Measurements from ENCODE around the gene KAT6B. TPM values are rescaled to one million over a fixed set of nuclear protein-coding genes. Genes with fewer than 3 reads are reported as not detected.
"Not testable (repeated sequence)": the region's sequence is repeated elsewhere in the genome, so short reads cannot be mapped to it uniquely, and the experiment has no call there.

Gene KAT6B
- polyA plus RNA-seq, 3 donors from 2014 or later = 9.9 to 55.7 (median 20.2) TPM

DNA sequence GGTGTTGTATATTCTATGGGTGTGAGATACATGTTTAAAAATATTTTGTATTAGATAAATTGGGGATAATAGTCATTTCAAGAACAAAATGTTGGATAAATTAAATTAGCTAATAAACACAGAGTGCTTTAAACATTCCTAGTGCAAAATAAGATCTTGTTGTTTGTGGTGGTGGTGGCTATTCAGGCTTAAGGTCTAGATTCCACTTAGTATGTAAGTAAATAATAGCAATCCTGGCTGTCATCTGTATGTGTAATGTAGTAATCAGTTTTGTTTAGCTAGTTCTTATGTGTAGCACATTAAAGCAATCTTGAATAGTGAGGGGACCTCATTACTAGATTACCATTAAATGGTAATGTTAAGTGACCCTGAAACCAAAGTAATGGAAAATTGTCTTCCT lies 48.7 kb downstream of the KAT6B start:
- Mint-ChIP-seq H3K27ac (peak overlapping the region in 1 of 6 donors; percentile 8), H3K36me3 (no peaks in the 10 kb centered on the region), H3K9me3 (no peaks in the 10 kb centered on the region), H3K27me3 (ENCODE audit: low read depth in 3 of 3) (peaks cover 0 to 4% (median 2%) of the 10 kb centered on the region in 3 donors), H3K4me3 (no peak overlapping the region), H3K4me1 (peaks cover 47 to 82% of the 10 kb centered on the region in 2 donors)
- no peak for DNase-seq

DNA sequence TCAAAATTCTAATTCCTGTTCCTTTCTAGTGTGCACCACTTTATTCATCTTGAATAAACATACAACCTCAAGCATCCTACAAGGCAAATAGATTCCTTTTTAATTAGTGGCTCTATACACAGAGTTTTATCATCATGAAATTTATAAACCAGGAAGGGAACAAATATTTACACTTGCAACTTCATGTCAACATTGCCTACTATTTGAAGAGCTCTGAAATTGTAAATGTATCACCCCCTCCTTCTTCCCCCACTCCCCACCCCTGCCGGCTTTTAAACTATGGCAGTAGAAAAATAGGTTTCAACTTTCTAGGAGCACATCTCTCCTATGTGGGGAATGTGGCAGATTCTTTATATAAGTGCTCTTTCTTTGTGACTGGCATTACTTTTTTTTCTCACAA lies 49.6 kb downstream of the KAT6B start:
- Mint-ChIP-seq H3K36me3 (no peaks in the 10 kb centered on the region), H3K9me3 (no peaks in the 10 kb centered on the region), H3K27ac (peak overlapping the region in 4 of 6 donors; percentile 12 to 34 (median 20)), H3K4me3 (no peak overlapping the region), H3K4me1 (peaks cover 44 to 88% of the 10 kb centered on the region in 2 donors), H3K27me3 (ENCODE audit: low read depth in 3 of 3) (peaks cover 0 to 4% (median 2%) of the 10 kb centered on the region in 3 donors)
- DNase-seq = no peak

DNA sequence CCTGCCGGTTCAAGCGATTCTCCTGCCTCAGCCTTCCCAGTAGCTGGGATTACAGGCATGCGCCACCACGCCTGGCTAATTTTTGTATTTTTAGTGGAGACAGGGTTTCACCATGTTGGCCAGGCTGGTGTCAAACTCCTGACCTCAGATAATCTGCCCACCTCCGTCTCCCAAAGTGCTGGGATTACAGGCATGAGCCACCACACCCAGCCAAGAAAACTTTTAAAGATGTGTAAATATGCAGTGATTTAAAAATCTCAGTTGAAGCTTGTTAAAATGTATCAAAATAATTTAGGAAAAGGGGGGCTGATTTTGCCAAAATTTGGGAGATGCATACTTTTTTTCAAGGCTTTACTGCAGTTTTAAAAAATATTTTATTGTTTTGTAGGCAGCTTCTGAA lies 50.7 kb downstream of the KAT6B start:
- not testable (repeated sequence) for H3K4me3 Mint-ChIP-seq; DNase-seq; H3K27me3 Mint-ChIP-seq (ENCODE audit: low read depth in 3 of 3); H3K36me3 Mint-ChIP-seq; H3K27ac Mint-ChIP-seq; H3K9me3 Mint-ChIP-seq
- H3K4me1 Mint-ChIP-seq = peaks cover 39 to 88% of the 10 kb centered on the region in 2 donors

DNA sequence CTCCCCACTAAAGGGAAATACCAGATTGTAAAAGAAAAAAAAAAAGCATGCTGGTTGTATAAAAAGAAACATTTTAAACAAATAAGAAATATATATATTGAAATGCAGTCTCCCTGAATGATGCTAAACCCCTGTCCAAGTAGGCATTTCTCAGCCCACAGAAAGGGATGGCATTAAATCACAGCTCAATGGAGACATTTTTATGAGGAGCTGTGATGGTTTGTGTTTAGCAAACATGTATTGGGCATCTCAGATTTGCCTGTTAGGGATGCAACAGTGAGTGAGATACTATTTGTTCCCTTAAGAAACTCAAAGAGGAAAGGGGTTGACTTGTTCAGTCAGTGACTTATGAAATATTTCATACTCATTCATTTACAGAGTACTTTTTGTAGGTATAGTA lies 51.5 kb downstream of the KAT6B start:
- H3K27me3 Mint-ChIP-seq (ENCODE audit: low read depth in 3 of 3) = peaks cover 0 to 4% (median 2%) of the 10 kb centered on the region in 3 donors
- no peaks in the 10 kb centered on the region for H3K9me3 Mint-ChIP-seq
- H3K36me3 Mint-ChIP-seq = no peaks in the 10 kb centered on the region
- H3K4me1 Mint-ChIP-seq = peaks cover 34 to 88% of the 10 kb centered on the region in 2 donors
- H3K27ac Mint-ChIP-seq = no peak overlapping the region
- DNase-seq = no peak
- no peak overlapping the region for H3K4me3 Mint-ChIP-seq

DNA sequence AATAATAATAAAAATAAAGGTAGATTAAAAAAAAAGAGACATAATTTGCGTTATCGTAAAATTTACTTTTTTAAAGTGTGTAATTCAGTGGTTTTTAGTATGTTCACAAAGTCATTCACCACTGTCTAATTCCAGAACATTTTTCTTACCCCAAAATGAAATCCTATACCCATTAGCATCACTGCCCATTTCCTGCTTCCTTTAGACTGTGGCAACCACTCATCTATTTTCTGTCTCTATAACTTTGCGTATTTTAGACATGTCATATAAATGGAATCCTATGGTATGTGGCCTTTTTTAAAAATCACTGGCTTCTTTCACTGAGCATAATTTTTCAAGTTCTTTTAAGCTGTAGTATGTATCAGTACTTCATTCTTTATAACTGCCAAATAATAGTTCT lies 53.6 kb downstream of the KAT6B start:
- H3K36me3 Mint-ChIP-seq = no peaks in the 10 kb centered on the region
- H3K9me3 Mint-ChIP-seq = no peaks in the 10 kb centered on the region
- H3K27me3 Mint-ChIP-seq (ENCODE audit: low read depth in 3 of 3) = peaks cover 0 to 6% (median 2%) of the 10 kb centered on the region in 3 donors
- DNase-seq = no peak
- no peak overlapping the region for H3K4me3 Mint-ChIP-seq
- peaks cover 36 to 82% of the 10 kb centered on the region in 2 donors for H3K4me1 Mint-ChIP-seq
- no peak overlapping the region for H3K27ac Mint-ChIP-seq

DNA sequence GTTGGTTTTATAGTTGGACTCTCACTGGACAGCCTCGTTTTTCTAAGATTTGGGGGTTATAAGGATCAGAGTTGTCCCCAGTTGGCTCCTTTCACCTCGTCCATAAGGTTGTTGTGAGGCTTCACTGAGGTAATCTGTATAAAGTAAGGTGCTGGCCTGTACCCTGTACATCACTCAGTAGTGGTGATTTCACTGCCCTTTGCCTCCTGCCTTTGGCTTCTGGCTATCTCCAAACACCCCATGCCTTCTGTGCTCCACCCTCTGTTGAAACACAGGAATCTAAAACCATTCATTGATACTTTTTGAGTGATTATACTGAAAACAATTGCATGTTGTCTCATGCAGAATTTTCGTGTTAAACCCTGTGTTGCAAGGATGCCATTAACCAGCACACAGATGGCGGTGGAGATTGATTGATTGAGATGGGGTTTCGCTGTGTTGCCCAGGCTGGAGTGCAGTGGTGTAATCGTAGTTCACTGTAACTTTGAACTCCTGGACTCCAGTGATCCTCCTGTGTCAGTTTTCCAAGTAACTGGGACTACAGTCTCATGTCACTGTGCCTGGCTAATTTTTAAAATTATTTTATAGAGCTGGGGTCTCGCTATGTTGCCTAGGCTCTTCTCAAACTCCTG lies 55.0 kb downstream of the KAT6B start:
- peaks cover 27 to 72% of the 10 kb centered on the region in 2 donors for H3K4me1 Mint-ChIP-seq
- DNase-seq = no peak
- no peak overlapping the region for H3K4me3 Mint-ChIP-seq
- no peaks in the 10 kb centered on the region for H3K36me3 Mint-ChIP-seq
- H3K27ac Mint-ChIP-seq = no peak overlapping the region
- no peaks in the 10 kb centered on the region for H3K9me3 Mint-ChIP-seq
- peaks cover 0 to 6% (median 3%) of the 10 kb centered on the region in 3 donors for H3K27me3 Mint-ChIP-seq (ENCODE audit: low read depth in 3 of 3)

DNA sequence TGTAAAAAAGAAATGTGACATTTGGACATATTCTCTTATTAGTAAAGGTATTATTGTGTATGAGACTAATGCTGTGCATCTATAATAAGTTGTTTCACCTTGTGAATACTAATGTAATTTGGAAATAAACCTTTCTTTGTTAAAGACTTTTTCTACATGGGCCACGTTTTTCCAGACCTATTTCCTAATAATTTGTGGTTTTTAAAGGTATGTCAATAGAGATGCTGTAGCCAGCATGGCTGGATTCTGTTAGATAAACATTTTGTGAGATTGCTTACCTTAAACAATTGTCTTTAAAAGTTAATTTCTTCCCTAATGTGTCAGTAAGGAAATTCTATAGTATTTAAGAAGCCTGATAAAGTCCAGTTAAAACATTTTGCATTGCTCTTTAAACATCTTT lies 56.0 kb downstream of the KAT6B start:
- H3K9me3 Mint-ChIP-seq = no peaks in the 10 kb centered on the region
- no peak for DNase-seq
- H3K27ac Mint-ChIP-seq = no peak overlapping the region
- peaks cover 0 to 6% (median 3%) of the 10 kb centered on the region in 3 donors for H3K27me3 Mint-ChIP-seq (ENCODE audit: low read depth in 3 of 3)
- no peaks in the 10 kb centered on the region for H3K36me3 Mint-ChIP-seq
- peaks cover 31 to 74% of the 10 kb centered on the region in 2 donors for H3K4me1 Mint-ChIP-seq
- H3K4me3 Mint-ChIP-seq = no peak overlapping the region

DNA sequence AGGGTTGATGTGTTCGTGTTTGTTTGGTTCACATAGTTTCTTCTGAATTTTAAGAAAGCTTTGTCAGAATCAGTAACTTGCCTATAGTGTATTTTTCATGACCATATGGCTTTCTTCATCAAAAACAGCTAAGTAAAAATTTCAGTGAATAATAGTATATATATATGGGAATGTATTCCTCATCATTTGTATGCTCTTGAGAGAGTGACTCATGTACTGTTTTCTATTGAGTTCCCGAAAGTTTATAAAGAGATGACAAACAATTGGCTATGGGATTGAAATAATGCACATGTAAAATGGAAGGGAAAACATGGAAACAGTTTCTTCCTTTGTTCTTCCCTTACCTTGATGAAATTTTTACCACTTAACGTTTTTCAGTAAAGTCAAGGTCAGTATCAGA lies 56.4 kb downstream of the KAT6B start:
- no peaks in the 10 kb centered on the region for H3K9me3 Mint-ChIP-seq
- DNase-seq = no peak
- H3K27ac Mint-ChIP-seq = no peak overlapping the region
- peaks cover 31 to 71% of the 10 kb centered on the region in 2 donors for H3K4me1 Mint-ChIP-seq
- no peaks in the 10 kb centered on the region for H3K36me3 Mint-ChIP-seq
- peaks cover 0 to 6% (median 3%) of the 10 kb centered on the region in 3 donors for H3K27me3 Mint-ChIP-seq (ENCODE audit: low read depth in 3 of 3)
- H3K4me3 Mint-ChIP-seq = no peak overlapping the region

DNA sequence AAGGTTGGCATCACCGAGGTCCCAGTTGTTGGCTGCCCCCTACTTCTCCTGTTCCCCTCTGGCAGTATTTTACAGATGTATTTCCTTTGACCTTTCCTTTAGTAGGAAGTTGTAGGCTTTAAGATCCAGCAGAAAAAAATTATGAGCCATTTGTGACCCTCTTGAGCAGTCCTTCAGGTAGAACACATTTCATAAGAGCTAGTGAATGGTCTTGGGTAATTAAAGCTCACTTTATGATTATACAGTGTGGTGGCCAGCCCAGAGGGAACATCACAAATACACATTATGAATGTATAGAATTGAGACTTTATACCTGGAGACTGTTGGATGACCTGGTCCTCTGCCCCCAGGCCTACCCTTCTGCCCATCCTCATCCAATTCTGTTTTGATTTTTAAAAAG lies 57.0 kb downstream of the KAT6B start:
- no peak for DNase-seq

DNA sequence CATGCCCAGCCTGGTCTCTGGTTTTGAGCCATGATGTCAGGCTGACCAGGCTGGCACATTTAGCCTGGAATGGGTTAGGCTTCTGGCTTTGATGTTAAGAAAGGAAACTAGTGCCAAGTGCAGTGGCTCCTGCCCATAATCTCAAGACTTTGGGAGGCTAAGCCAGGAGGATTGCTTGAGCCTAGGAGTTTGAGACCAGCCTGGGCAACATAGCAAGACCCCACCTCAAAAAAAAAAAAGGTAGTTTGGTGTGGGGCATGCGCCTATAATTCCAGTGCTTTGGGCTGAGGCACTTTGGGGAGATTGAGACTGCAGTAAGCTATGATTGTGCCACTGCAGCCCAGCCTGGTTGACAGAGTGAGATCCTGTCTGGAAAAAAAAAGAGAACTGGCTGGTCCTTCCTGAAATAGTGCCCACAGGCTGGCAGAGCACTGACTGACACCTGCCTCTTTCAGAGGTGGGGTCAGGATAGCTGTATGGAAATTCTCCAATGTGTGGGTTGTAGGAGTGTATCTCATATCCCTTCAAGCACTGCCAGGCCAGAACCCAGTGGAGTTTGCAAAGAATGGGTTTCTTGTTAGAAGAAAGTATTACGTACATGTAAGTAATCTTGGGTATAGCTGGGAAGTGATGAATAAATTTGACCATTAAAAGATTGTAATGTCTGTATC lies 61.3 kb downstream of the KAT6B start:
- peaks cover 43 to 75% of the 10 kb centered on the region in 2 donors for H3K4me1 Mint-ChIP-seq
- peaks cover 0 to 4% (median 1%) of the 10 kb centered on the region in 3 donors for H3K27me3 Mint-ChIP-seq (ENCODE audit: low read depth in 3 of 3)
- H3K4me3 Mint-ChIP-seq = no peak overlapping the region
- peak overlapping the region in 2 of 6 donors; percentile 29 to 37 for H3K27ac Mint-ChIP-seq
- no peaks in the 10 kb centered on the region for H3K9me3 Mint-ChIP-seq
- H3K36me3 Mint-ChIP-seq = no peaks in the 10 kb centered on the region
- no peak for DNase-seq

More for the DNA sequence above, 57.0 kb downstream of the KAT6B start:
- Mint-ChIP-seq H3K36me3 (no peaks in the 10 kb centered on the region), H3K4me3 (no peak overlapping the region), H3K27ac (peak overlapping the region in 4 of 6 donors; percentile 3 to 22 (median 17)), H3K4me1 (peaks cover 31 to 71% of the 10 kb centered on the region in 2 donors), H3K9me3 (no peaks in the 10 kb centered on the region), H3K27me3 (ENCODE audit: low read depth in 3 of 3) (peaks cover 0 to 6% (median 3%) of the 10 kb centered on the region in 3 donors)

DNA sequence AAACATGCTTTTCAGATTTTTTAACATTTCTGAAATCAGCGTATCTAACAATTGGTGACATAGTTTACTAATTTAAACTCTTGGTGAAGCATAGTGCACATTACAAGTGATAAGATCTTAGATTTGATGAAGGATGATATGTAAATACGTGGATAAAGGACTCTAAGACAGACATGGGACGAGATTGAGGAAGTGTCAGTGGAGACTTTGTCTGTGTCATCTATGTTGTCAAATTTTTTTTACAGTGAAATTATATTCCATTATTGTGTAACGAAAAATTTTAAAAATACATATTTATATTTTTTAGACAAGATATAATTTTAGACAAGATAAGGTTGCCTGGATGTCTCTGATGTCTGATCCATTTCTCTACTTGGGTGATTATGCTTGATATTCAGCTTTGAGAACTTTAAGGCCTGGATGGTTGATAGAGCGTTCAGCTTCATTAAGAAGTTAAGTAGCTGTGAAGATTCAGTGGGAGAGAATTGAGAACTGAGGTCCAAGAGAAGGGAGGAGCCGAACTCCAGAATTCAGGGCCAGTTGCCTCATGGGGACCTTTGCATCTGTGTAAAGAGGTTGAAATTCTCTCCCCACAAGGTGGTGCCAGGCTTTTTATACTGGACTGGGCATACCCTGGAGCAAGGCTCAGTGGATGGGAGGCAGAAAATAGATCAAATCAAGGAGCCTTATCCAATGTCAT lies 62.7 kb downstream of the KAT6B start:
- no peak for DNase-seq
- Mint-ChIP-seq H3K36me3 (no peaks in the 10 kb centered on the region), H3K4me1 (peaks cover 38 to 69% of the 10 kb centered on the region in 2 donors), H3K27me3 (ENCODE audit: low read depth in 3 of 3) (peaks cover 0 to 2% (median 1%) of the 10 kb centered on the region in 3 donors), H3K9me3 (no peaks in the 10 kb centered on the region), H3K27ac (peak overlapping the region; percentile 31 to 80 (median 64)), H3K4me3 (no peak overlapping the region)

DNA sequence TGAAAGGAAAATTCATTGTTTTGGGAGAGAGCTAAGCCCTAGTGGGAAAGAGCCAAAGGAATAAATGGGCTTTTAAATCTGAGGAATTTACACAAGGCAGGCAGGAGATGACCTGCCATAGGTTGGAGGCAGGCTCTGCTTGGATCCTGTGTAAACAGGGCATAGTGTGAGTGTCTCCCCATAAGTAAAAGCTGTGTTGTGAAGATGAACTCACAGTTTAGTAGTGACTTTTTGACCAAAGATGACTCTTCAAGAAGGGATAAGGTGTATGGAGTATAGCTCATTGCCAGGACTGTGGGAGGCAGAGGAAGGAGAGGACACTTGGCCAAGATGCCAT lies 63.2 kb downstream of the KAT6B start:
- peaks cover 40 to 73% of the 10 kb centered on the region in 2 donors for H3K4me1 Mint-ChIP-seq

DNA sequence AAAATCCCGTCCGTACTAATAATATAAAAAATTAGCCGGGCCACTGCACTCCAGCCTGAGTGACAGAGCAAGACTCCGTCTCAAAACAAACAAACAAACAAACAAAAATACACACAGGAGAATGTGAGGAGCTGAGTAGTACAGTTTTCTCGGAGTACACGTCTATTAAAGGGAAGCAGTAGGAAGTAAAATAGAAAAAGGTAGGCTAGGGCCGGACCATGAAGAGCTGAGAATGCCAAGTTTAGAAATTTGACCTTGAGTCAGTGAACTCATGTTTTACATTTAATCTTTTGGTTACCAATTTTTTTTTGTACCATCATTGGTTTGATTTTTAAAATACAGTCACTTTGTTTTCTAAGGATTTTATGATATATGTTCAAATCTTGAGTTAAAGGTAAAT lies 64.1 kb downstream of the KAT6B start:
- H3K4me3 Mint-ChIP-seq = no peak overlapping the region
- DNase-seq = no peak
- H3K27me3 Mint-ChIP-seq (ENCODE audit: low read depth in 3 of 3) = peaks cover 0 to 2% (median 1%) of the 10 kb centered on the region in 3 donors
- peaks cover 40 to 78% of the 10 kb centered on the region in 2 donors for H3K4me1 Mint-ChIP-seq
- H3K9me3 Mint-ChIP-seq = no peaks in the 10 kb centered on the region
- H3K27ac Mint-ChIP-seq = peak overlapping the region in 4 of 6 donors; percentile 60 to 72 (median 63)
- no peaks in the 10 kb centered on the region for H3K36me3 Mint-ChIP-seq

More for the DNA sequence above, 63.2 kb downstream of the KAT6B start:
- Mint-ChIP-seq H3K36me3 (no peaks in the 10 kb centered on the region), H3K9me3 (no peaks in the 10 kb centered on the region), H3K27me3 (ENCODE audit: low read depth in 3 of 3) (peaks cover 0 to 2% (median 1%) of the 10 kb centered on the region in 3 donors), H3K4me3 (no peak overlapping the region), H3K27ac (peak overlapping the region in 5 of 6 donors; percentile 31 to 80 (median 62))
- DNase-seq = no peak

DNA sequence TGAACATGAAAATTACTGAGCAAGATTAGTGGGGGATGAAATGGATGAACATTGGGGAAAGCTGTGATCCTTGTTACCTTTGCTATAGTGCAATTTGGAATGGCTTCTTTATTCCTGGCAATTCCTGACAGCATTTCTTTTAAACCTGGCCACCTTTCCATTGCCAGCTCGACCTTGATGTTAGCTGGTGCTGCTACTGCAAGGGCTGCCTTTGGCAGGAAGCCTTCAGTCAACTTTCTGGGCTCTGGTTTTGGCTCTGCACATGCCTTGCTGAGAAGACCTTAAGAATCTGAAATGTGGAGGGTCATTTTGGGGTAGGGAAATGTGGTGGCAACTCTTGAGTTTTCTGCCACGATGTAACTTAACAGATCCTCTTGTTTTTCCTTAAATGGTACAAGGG lies 64.7 kb downstream of the KAT6B start:
- peaks cover 42 to 83% of the 10 kb centered on the region in 2 donors for H3K4me1 Mint-ChIP-seq

More for the DNA sequence above, 64.7 kb downstream of the KAT6B start:
- DNase-seq = no peak
- Mint-ChIP-seq H3K9me3 (no peaks in the 10 kb centered on the region), H3K4me3 (no peak overlapping the region), H3K27ac (peak overlapping the region in 5 of 6 donors; percentile 19 to 68 (median 60)), H3K27me3 (ENCODE audit: low read depth in 3 of 3) (peaks cover 0 to 2% (median 0%) of the 10 kb centered on the region in 3 donors), H3K36me3 (no peaks in the 10 kb centered on the region)

All from immature natural killer cell (primary cell).